DND-41 (cell line): ENCODE data around the gene VAV3.

Source experiments
- EZH2 ChIP-seq: IDR thresholded peaks from 3 replicates; pipeline ENCODE4 v1.6.1; 2012; ENCODE audit warnings: borderline replicate concordance, low read depth, mild to moderate bottlenecking, moderate library complexity, low read length, inconsistent platforms; ENCODE audit not compliant: severe bottlenecking
- TF ChIP-seq, protein P1 (sequence below): IDR thresholded peaks from 2 replicates; pipeline ENCODE4 v1.5.1; 2012; ENCODE audit warnings: borderline replicate concordance, low read length, moderate library complexity, mild to moderate bottlenecking; ENCODE audit not compliant: poor library complexity, severe bottlenecking; ENCODE audit errors: extremely low read depth

GRCh38 chr1:107524301-107524700, 440.7 kb downstream of the VAV3 start:
- TF ChIP-seq, protein P1, sequence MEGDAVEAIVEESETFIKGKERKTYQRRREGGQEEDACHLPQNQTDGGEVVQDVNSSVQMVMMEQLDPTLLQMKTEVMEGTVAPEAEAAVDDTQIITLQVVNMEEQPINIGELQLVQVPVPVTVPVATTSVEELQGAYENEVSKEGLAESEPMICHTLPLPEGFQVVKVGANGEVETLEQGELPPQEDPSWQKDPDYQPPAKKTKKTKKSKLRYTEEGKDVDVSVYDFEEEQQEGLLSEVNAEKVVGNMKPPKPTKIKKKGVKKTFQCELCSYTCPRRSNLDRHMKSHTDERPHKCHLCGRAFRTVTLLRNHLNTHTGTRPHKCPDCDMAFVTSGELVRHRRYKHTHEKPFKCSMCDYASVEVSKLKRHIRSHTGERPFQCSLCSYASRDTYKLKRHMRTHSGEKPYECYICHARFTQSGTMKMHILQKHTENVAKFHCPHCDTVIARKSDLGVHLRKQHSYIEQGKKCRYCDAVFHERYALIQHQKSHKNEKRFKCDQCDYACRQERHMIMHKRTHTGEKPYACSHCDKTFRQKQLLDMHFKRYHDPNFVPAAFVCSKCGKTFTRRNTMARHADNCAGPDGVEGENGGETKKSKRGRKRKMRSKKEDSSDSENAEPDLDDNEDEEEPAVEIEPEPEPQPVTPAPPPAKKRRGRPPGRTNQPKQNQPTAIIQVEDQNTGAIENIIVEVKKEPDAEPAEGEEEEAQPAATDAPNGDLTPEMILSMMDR: no peak
- no peak for TF ChIP-seq EZH2
